HG02678 (cell line): ENCODE data around the gene THUMPD1.
"Not testable (repeated sequence)": the region's sequence is repeated elsewhere in the genome, so short reads cannot be mapped to it uniquely, and the experiment has no call there.

ENCODE experiments used
- ATAC-seq: cut with Tn5 transposase; IDR thresholded peaks from one replicate; pipeline ENCODE4 v1.9.1; 2021; ENCODE audit warnings: mild to moderate bottlenecking, moderate library complexity; ENCODE audit not compliant: unreplicated experiment

The THUMPD1 gene

GRCh38 chr16:20741554-20742285 lies at the start of gene THUMPD1:
Gene THUMPD1, minus strand, starts transcription at chr16:20741818. Its CDS starts 79 bp downstream, at chr16:20741739.
- ATAC-seq, result peak; percentile 87

GRCh38 chr16:20789130-20789529 lies 47.5 kb upstream of the THUMPD1 start:
- no peak for ATAC-seq

DNA sequence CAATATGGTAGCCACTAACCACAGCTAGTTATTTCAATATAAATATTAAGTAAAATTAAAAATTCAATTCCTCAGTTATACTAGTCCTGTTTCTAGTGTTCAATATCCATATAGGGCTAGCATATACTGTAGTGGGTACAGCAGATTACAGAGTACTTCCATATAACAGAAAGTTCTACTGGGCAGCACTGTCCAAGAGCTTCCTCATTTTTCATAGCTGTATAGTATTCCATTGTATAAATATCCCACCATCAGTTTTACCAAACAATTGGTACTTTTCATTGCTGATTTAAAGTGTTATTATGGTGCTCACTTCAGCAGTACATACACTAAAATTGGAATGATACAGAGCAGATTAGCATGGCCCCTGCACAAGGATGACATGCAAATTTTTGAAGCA lies 42.6 kb upstream of the THUMPD1 start:
- ATAC-seq, result no peak

DNA sequence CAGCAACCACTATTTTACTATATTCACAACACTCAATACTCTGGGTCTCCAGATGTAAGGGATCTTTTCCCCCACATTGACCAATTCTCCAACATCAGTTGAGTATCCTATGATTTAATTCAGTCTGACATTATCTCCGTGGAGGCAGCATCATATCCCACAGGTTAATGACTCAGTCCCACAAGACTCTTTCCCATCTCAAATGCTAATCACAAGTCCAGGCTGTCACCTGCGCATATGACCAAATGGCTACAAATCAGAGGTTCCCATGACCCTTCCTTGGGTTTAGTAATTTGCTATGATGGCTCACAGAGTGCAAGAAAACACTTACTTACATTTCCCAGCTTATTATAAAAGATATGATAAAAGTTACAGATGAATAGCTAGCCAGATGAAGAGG lies 40.9 kb upstream of the THUMPD1 start:
- ATAC-seq, result no peak

DNA sequence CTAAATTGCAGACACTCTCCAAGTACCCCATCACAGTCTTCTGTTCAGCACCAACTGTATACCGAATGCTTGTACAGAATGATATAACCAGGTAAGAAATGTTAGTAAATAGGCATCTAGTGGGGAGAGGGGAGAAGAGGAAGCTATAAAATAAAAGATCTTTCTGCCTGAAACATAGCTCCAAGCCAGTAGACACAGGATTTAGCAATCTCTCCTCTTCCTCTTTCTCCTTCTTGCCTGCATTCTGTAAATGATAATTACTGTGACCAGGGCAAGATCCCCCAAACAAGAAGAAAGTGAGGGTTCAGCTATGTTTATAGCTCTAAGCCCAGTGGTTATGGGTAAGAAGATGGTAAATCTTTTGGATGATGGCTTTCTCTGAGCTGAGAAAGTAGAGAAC lies 40.1 kb upstream of the THUMPD1 start:
- ATAC-seq, result no peak

- ATAC-seq, result no peak
Measured at GRCh38 chr16:20774703-20775362, 33.2 kb upstream of the THUMPD1 start.

DNA sequence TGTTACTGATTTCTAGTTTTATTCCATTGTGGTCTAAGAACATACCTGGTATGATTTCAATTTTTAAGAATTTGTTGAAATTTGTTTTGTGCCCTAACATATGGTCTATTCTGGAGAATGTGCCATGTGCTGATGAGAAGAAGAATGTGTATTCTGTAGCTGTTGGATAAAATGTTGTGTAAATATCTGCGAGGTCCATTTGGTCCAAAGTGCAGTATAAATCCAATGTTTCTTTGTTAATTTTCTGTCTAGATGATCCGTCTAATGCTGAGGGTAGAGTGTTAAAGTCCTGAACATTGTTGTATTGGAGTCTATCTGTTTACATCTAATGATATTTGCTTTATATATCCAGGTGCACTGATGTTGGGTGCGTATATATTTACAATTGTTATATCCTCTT lies 32.1 kb upstream of the THUMPD1 start:
- no peak for ATAC-seq

DNA sequence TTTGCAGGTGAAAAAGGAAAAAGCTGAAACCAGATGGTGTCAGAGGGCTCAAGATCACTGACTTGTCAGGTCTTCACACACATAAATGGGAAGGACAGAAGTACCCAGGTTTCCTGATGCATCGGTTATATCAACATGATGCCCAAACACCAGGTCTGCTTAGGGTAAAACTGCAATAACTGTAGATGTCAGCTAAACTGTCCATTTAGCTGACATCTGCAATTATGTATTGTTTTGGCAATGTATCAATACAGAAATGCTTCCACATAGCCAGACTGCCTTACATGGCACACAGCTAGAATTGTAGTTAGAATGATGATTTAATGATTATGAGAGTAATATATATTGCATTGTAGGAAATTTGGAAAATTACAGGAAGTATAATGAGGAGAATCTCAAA lies 27.2 kb upstream of the THUMPD1 start:
- ATAC-seq, result no peak

DNA sequence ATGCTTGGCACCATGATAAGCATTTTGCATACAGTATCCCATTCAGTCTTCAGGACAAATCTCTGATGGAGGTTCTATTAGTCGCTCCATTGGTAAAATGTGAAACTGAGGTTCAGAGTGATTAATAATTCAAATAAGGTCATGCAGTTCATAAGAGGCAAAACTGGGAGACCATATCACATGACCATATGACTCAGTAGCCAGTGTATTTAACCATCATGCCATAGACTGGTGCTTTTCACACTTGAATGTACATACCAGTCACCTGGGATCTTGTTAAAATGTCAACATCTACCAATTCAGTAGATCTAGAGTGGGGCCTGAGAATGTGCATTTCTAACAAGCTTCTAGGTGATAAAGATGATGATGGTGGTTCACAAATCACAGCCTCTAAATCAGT lies 26.5 kb upstream of the THUMPD1 start:
- ATAC-seq, result no peak

- no peak for ATAC-seq
Measured at GRCh38 chr16:20767577-20767976, 26.0 kb upstream of the THUMPD1 start.

- ATAC-seq, result no peak
Measured at GRCh38 chr16:20766294-20766693, 24.7 kb upstream of the THUMPD1 start.

DNA sequence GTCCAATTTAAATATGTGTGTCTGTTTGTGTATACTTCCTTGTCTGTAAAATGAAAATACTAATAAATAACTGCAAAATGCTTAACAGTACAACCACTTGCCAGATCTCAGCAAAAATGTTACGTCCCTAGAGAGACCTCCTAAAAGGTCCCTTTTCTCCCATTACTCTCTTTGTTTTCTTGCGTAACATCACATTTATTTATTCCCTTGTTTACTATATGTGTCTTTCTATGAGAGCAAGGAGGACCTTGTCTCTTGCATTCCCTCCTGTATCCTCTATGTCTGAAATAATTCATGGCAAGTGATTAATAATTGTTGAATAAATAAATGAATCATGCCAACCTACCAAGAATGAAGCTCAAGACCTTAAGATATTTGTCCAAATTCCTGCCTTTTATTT lies 24.1 kb upstream of the THUMPD1 start:
- ATAC-seq, result no peak

DNA sequence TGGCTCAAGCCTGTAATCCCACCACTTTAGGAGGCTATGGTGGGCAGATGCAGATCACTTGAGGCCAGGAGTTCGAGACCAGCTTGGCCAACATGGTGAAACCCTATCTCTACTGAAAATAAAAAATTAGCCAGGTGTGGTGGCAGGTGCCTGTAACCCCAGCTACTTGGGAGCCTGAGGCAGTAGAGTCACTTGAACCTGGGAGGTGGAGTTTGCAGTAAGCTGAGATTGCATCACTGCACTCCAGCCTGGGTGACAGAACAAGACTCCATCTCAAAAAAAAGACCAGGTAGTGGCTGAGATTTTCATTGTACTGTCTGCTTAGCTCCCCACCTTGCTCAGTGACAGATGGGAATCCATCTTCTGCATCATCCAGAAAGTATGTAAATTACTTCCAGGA lies 22.8 kb upstream of the THUMPD1 start:
- ATAC-seq, result not testable (repeated sequence)

- peak; percentile 99 for ATAC-seq
Measured at GRCh38 chr16:20763461-20764232, 22.0 kb upstream of the THUMPD1 start, which contains the start of gene ACSM3. Gene ACSM3, plus strand, starts transcription at chr16:20764014. Its CDS starts 6,021 bp downstream, at chr16:20770035.

DNA sequence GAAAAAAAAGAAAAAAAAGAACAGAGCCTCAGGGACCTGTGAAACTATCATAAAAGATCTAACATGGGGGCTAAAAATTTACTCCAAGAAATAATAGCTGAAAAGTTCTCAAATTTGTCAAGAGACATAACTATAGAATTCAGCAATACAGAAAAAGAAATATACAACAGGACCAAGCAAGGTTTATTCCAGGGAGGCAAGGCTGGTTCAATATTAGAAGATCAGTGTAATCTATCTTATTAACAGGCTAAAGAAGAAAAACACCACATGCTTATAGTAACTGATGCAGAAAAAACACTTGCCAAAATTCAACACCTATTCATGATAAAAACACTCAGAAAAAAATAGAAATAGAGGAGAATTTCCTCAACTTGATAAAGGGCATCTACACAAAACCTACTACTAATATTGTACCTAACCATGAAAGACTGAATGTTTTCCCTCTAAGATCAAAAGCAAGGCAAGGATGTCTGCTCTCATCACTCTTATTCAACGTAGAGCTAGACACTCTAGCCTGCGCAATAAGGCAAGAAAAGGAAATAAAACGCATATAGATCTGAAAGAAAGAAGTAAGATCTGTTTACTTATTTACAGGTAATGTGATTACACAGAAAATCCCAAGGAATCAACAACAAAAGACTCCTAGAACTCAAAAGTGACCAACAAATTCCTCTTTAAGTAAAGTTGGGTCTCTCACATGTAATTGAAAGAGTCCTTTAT lies 20.9 kb upstream of the THUMPD1 start:
- no peak for ATAC-seq

DNA sequence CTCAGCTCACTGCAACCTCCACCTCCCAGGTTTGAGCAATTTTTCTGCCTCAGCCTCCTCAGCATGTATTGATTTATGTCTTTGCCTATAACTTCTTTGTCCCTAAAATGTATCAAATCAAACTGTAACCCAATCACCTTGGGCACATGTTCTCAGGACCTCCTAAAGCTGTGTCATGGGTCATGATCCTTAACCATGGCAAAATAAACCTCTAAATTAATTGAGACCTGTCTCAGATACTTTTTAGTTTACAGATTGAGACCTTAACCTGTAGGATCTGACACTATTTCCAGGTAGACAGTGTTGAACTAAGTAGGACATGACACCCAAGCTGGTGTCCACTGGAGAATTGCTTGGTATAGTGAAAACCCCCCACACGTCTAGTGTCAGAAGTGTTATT lies 19.6 kb upstream of the THUMPD1 start:
- ATAC-seq, result no peak

GRCh38 chr16:20760346-20760745 lies 18.7 kb upstream of the THUMPD1 start:
- no peak for ATAC-seq

DNA sequence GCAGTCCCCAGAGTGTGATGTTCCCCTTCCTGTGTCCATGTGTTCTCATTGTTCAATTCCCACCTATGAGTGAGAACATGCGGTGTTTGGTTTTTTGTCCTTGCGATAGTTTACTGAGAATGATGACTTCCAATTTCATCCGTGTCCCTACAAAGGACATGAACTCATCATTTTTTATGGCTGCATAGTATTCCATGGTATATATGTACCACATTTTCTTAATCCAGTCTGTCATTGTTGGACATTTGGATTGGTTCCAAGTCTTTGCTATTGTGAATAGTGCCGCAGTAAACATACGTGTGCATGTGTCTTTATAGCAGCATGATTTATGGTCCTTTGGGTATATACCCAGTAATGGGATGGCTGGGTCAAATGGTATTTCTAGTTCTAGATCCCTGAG lies 14.2 kb upstream of the THUMPD1 start:
- ATAC-seq, result not testable (repeated sequence)

- ATAC-seq, result no peak
Measured at GRCh38 chr16:20755238-20755637, 13.6 kb upstream of the THUMPD1 start.

DNA sequence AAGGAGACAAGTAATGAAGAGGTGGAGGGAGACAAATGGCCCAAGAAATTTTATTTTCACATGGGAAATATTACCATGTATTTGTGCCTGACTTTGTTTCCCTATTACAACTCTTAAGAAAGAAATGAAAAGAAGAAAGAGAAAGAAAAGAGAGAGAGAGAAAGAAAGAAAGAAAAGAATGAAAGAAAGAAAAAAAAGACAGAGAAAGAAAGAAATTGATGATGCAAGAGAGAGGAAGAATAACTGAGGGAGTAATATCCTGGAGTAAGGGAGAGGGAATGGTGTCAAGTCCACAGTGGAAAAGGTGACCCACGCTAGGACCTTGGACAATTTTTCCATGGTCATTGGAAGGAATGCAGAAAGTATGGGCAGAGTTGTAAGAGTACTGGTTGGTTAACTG lies 12.1 kb upstream of the THUMPD1 start:
- ATAC-seq, result no peak

- no peak for ATAC-seq
Measured at GRCh38 chr16:20750558-20750957, 8.9 kb upstream of the THUMPD1 start.
